MCF 10A (cell line): ENCODE data around the gene MCC. TPM values are rescaled to one million over a fixed set of nuclear protein-coding genes. Genes with fewer than 3 reads are reported as not detected.

ENCODE experiments used
- BruUV-seq: library from RNA; stranded (reverse); fragments of 400-500 nt; replicated peaks from 2 replicates; lab custom pipeline; 2021; lab: Mats Ljungman, UMichigan
- CTCF ChIA-PET: fragments of 300-600 bp; sonication (Branson Sonifier 250); formaldehyde crosslinking; extraction: SDS; loops from one replicate; lab custom pipeline; 2021; ENCODE audit warnings: antibody characterized with exemption, inconsistent platforms; lab: Yijun Ruan, JAX
- POLR2A ChIA-PET: fragments of 300-600, 350-650 bp; sonication (Branson Sonifier 250); formaldehyde crosslinking; extraction: SDS; loops from one replicate; lab custom pipeline; 2020; ENCODE audit warnings: antibody characterized with exemption, inconsistent platforms; lab: Yijun Ruan, JAX
- DNase-seq: peaks from one replicate; pipeline ENCODE4 v3.0.0-alpha.2; 2018; ENCODE audit not compliant: unreplicated experiment
- H3K27ac Mint-ChIP-seq: one replicate; pipeline ENCODE4 v1.8.0; 2022; ENCODE audit warnings: mild to moderate bottlenecking, low read depth, mixed read lengths; ENCODE audit not compliant: unreplicated experiment
- H3K27me3 Mint-ChIP-seq: one replicate; pipeline ENCODE4 v1.8.0; 2022; ENCODE audit warnings: mixed read lengths; ENCODE audit not compliant: insufficient read depth, unreplicated experiment
- H3K36me3 Mint-ChIP-seq: one replicate; pipeline ENCODE4 v1.8.0; 2022; ENCODE audit warnings: mild to moderate bottlenecking, moderate library complexity, mixed read lengths; ENCODE audit not compliant: insufficient read depth, unreplicated experiment
- H3K4me1 Mint-ChIP-seq: one replicate; pipeline ENCODE4 v1.8.0; 2022; ENCODE audit warnings: mixed read lengths; ENCODE audit not compliant: insufficient read depth, unreplicated experiment
- H3K4me3 Mint-ChIP-seq: one replicate; pipeline ENCODE4 v1.8.0; 2022; ENCODE audit warnings: mild to moderate bottlenecking, moderate library complexity, mixed read lengths; ENCODE audit not compliant: unreplicated experiment
- H3K9me3 Mint-ChIP-seq: one replicate; pipeline ENCODE4 v1.8.0; 2022; ENCODE audit warnings: mixed read lengths; ENCODE audit not compliant: unreplicated experiment
- intact Hi-C: fragments of 100-400 bp; cut with micrococcal nuclease; formaldehyde crosslinking; loops from 2 replicates; pipeline ENCODE4 v1.14.1; 2022
- total RNA-seq: library from RNA; stranded (reverse); gene quantifications from 2 replicates; pipeline ENCODE4 v1.2.3, GENCODE V29; 2022
- TF ChIP-seq, protein P1 (sequence below): fragments of 200-600 bp; IDR thresholded peaks from one replicate; pipeline ENCODE4 v1.8.0; 2022; ENCODE audit warnings: antibody characterized with exemption, mild to moderate bottlenecking; ENCODE audit not compliant: unreplicated experiment

The MCC gene
- total RNA-seq, 1 experiment from 2014 or later = 25.3 TPM

DNA sequence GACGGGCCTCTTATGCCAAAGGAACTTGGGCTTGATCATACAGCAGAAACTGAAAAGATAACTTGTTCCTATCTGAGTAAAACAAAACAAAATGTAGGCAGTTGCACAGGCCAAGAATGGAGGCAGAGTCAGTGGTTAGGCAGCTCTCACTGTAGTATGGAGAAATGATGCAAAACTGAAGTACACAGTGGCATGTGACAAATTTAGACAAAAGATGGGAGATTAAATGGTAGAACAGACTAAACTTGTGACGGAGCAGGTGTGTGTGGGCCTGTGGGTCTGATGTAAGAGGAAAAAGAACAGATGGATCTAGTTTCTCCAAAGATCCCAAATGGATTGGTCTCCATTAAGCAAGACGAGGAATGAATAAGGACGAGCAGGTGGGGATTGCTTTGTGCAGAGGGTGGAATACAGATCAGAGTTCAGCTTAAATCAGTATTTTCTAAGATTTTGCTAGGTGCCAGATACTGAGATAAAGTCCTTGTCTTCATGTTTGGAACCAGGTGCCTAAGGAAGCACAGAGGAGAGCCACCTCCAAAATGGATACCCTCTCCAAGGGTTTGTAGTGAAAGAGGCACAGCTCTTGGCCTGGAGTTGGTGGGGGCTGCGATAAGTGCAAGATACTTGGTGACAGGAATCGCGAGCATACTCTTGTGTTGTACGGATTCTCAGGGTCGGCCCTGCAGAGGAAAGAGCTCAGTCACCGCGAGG is 512.4 kb downstream of the MCC start:
- BruUV-seq = TSS peak; percentile 29
- POLR2A ChIA-PET = interaction anchor here (0.5 to 3.1 kb wide), 23 partner anchors 8 to 538 kb away, joined by 3 to 26 read pairs (median 3); partner anchors contain the start of genes APC, MCC, REEP5 and SRP19
- TF ChIP-seq, protein P1, sequence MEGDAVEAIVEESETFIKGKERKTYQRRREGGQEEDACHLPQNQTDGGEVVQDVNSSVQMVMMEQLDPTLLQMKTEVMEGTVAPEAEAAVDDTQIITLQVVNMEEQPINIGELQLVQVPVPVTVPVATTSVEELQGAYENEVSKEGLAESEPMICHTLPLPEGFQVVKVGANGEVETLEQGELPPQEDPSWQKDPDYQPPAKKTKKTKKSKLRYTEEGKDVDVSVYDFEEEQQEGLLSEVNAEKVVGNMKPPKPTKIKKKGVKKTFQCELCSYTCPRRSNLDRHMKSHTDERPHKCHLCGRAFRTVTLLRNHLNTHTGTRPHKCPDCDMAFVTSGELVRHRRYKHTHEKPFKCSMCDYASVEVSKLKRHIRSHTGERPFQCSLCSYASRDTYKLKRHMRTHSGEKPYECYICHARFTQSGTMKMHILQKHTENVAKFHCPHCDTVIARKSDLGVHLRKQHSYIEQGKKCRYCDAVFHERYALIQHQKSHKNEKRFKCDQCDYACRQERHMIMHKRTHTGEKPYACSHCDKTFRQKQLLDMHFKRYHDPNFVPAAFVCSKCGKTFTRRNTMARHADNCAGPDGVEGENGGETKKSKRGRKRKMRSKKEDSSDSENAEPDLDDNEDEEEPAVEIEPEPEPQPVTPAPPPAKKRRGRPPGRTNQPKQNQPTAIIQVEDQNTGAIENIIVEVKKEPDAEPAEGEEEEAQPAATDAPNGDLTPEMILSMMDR = no peak
- Mint-ChIP-seq H3K27ac (peak overlapping the region; percentile 98), H3K27me3 (no peaks in the 10 kb centered on the region), H3K9me3 (no peaks in the 10 kb centered on the region), H3K4me3 (peak overlapping the region; percentile 97), H3K36me3 (no peaks in the 10 kb centered on the region), H3K4me1 (peaks cover 15% of the 10 kb centered on the region)
- DNase-seq = no peak
- CTCF ChIA-PET = interaction anchor here (0.5 to 2.6 kb wide), 8 partner anchors 10 to 569 kb away, joined by 3 to 9 read pairs (median 4); partner anchors contain the start of gene REEP5
- intact Hi-C loops = loop anchor here (5.0 kb wide), 2 partner anchors 114 to 536 kb away; partner anchors contain the start of genes SRP19 and YTHDC2

GRCh38 chr5:112974901-112975300 is 513.4 kb downstream of the MCC start:
- Mint-ChIP-seq H3K4me1 (peaks cover 14% of the 10 kb centered on the region), H3K36me3 (no peaks in the 10 kb centered on the region), H3K4me3 (peak overlapping the region; percentile 97), H3K27ac (peak overlapping the region; percentile 98), H3K9me3 (no peaks in the 10 kb centered on the region), H3K27me3 (no peaks in the 10 kb centered on the region)
- intact Hi-C loops = loop anchor here (5.0 kb wide), 2 partner anchors 113 to 537 kb away; partner anchors contain the start of genes SRP19 and YTHDC2
- TF ChIP-seq, protein P1 = no peak
- CTCF ChIA-PET = interaction anchor here (0.6 to 2.6 kb wide), 6 partner anchors 11 to 393 kb away, joined by 3 to 9 read pairs (median 4); partner anchors contain the start of gene REEP5
- POLR2A ChIA-PET = interaction anchor here (0.9 to 3.1 kb wide), 3 partner anchors 53 to 237 kb away, joined by 3 to 26 read pairs (median 3); partner anchors contain the start of genes APC, REEP5 and SRP19
- BruUV-seq = no TSS peak
- no peak for DNase-seq

- intact Hi-C loops = no loop called here
- Mint-ChIP-seq H3K4me3 (no peak overlapping the region), H3K27me3 (no peaks in the 10 kb centered on the region), H3K36me3 (no peaks in the 10 kb centered on the region), H3K27ac (no peak overlapping the region), H3K4me1 (peaks cover 8% of the 10 kb centered on the region), H3K9me3 (no peaks in the 10 kb centered on the region)
- DNase-seq = no peak
- TF ChIP-seq, protein P1 = no peak
- ChIA-PET POLR2A (interaction anchor here (0.6 to 3.1 kb wide), 2 partner anchors 52 to 111 kb away, joined by 4 to 26 read pairs; partner anchors contain the start of gene REEP5), CTCF (interaction anchor here (0.5 to 2.4 kb wide), 4 partner anchors 8 to 126 kb away, joined by 3 to 4 read pairs (median 4); partner anchors contain the start of gene REEP5)
- no TSS peak for BruUV-seq
Observed at GRCh38 chr5:112973904-112974303, 514.3 kb downstream of the MCC start.

- Mint-ChIP-seq H3K27ac (no peak overlapping the region), H3K27me3 (no peaks in the 10 kb centered on the region), H3K4me1 (peaks cover 8% of the 10 kb centered on the region), H3K4me3 (no peak overlapping the region), H3K36me3 (no peaks in the 10 kb centered on the region), H3K9me3 (no peaks in the 10 kb centered on the region)
- intact Hi-C loops = no loop called here
- POLR2A ChIA-PET = interaction anchor here (0.7 to 1.1 kb wide), 2 partner anchors 15 to 128 kb away, joined by 3 read pairs; no protein-coding TSS in a partner anchor
- TF ChIP-seq, protein P1 = no peak
- CTCF ChIA-PET = interaction anchor here (0.6 to 2.4 kb wide), 4 partner anchors 9 to 125 kb away, joined by 3 to 4 read pairs (median 4); partner anchors contain the start of gene REEP5
- DNase-seq = no peak
- no TSS peak for BruUV-seq
Observed at GRCh38 chr5:112973036-112973435, 515.2 kb downstream of the MCC start.
